Nephron (organoid): ENCODE data around the gene VPS13C.

Experiments
- H3K27ac Mint-ChIP-seq, 3 experiments: 2 replicates each; pipeline ENCODE4 v1.8.0; 2020; ENCODE audit warnings: mixed read lengths in 3 of 3, mild to moderate bottlenecking in 2 of 3, moderate library complexity in 1 of 3
- H3K27me3 Mint-ChIP-seq: 2 replicates; pipeline ENCODE4 v1.8.0; 2021; ENCODE audit warnings: low read depth, mild to moderate bottlenecking, moderate library complexity, mixed read lengths
- H3K36me3 Mint-ChIP-seq: 2 replicates; pipeline ENCODE4 v1.8.0; 2020; ENCODE audit warnings: low read depth, mixed read lengths
- H3K4me1 Mint-ChIP-seq: 2 replicates; pipeline ENCODE4 v1.8.0; 2020; ENCODE audit warnings: mixed read lengths
- H3K4me3 Mint-ChIP-seq, 3 experiments: 2 replicates each; pipeline ENCODE4 v1.8.0; 2020; ENCODE audit warnings: mild to moderate bottlenecking in 3 of 3, mixed read lengths in 3 of 3, moderate library complexity in 2 of 3
- H3K9me3 Mint-ChIP-seq: 2 replicates; pipeline ENCODE4 v1.8.0; 2020; ENCODE audit warnings: mixed read lengths
- TF ChIP-seq, protein P1 (sequence below), 3 experiments: fragments of 200-600 bp; sonication (generic); IDR thresholded peaks; one replicate each; pipeline ENCODE4 v1.5.0; 2021; ENCODE audit warnings: antibody characterized with exemption in 3 of 3; ENCODE audit not compliant: unreplicated experiment in 3 of 3

VPS13C gene

GRCh38 chr15:62105266-62105665 is 45.0 kb upstream of the VPS13C start:
- Mint-ChIP-seq H3K9me3 (no peaks in the 10 kb centered on the region), H3K4me1 (peaks cover 19% of the 10 kb centered on the region), H3K36me3 (no peaks in the 10 kb centered on the region), H3K27ac (no peak overlapping the region), H3K27me3 (peaks cover 3% of the 10 kb centered on the region), H3K4me3 (no peak overlapping the region)
- TF ChIP-seq, protein P1, sequence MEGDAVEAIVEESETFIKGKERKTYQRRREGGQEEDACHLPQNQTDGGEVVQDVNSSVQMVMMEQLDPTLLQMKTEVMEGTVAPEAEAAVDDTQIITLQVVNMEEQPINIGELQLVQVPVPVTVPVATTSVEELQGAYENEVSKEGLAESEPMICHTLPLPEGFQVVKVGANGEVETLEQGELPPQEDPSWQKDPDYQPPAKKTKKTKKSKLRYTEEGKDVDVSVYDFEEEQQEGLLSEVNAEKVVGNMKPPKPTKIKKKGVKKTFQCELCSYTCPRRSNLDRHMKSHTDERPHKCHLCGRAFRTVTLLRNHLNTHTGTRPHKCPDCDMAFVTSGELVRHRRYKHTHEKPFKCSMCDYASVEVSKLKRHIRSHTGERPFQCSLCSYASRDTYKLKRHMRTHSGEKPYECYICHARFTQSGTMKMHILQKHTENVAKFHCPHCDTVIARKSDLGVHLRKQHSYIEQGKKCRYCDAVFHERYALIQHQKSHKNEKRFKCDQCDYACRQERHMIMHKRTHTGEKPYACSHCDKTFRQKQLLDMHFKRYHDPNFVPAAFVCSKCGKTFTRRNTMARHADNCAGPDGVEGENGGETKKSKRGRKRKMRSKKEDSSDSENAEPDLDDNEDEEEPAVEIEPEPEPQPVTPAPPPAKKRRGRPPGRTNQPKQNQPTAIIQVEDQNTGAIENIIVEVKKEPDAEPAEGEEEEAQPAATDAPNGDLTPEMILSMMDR (IDR thresholded peaks at IDR 0.05; ENCODE audit: unreplicated experiment in 3 of 3) = no peak

DNA sequence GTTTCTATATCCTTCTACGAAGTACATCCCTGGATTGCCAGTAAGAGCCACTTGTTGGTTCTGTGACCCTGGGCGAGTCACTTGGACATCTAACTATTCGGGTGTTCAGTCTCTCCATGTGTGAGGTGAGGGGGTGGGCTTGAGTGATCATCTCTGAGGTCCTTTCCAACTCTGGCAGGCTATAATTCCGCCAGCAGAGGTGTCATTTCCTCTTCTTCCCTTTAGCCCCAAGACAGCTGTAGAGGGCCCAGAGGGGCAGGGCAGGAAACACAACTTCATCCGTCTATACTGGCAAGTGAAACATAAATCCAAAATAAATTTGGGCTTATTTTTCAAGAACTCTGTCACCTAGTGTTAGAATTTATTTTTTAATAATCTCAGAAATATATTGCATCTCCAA is 44.6 kb upstream of the VPS13C start:
- Mint-ChIP-seq H3K27ac (no peak overlapping the region), H3K27me3 (peaks cover 3% of the 10 kb centered on the region), H3K4me3 (no peak overlapping the region), H3K9me3 (no peaks in the 10 kb centered on the region), H3K4me1 (peaks cover 15% of the 10 kb centered on the region), H3K36me3 (no peaks in the 10 kb centered on the region)
- TF ChIP-seq, protein P1 (IDR thresholded peaks at IDR 0.05; ENCODE audit: unreplicated experiment in 3 of 3) = no peak

DNA sequence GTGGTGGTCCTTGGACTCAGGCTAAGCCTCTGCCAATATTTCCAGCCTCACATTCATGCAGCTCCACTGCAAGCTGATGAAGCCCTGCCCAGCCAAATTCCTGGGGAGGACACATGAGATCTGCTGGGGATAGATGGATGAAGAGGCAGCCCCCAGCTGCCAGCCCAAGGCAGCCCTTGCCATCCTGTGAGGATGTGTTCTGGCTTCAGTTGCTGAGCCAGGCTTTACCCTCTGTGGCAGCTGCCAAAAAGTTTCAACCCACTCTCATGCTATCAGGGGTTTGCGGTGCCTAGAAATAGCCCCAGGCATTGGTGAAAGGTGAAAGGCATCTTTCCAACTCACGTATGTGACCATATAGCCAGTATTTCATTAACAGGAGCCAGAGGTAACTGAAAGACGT is 44.2 kb upstream of the VPS13C start:
- Mint-ChIP-seq H3K4me1 (peaks cover 14% of the 10 kb centered on the region), H3K4me3 (no peak overlapping the region), H3K27me3 (peaks cover 3% of the 10 kb centered on the region), H3K9me3 (no peaks in the 10 kb centered on the region), H3K36me3 (no peaks in the 10 kb centered on the region), H3K27ac (no peak overlapping the region)
- TF ChIP-seq, protein P1 (IDR thresholded peaks at IDR 0.05; ENCODE audit: unreplicated experiment in 3 of 3) = no peak

- H3K9me3 Mint-ChIP-seq = no peaks in the 10 kb centered on the region
- no peak overlapping the region for H3K27ac Mint-ChIP-seq
- TF ChIP-seq, protein P1 (IDR thresholded peaks at IDR 0.05; ENCODE audit: unreplicated experiment in 3 of 3) = no peak
- peaks cover 14% of the 10 kb centered on the region for H3K4me1 Mint-ChIP-seq
- H3K36me3 Mint-ChIP-seq = no peaks in the 10 kb centered on the region
- no peak overlapping the region for H3K4me3 Mint-ChIP-seq
- H3K27me3 Mint-ChIP-seq = peaks cover 3% of the 10 kb centered on the region
Observed at GRCh38 chr15:62103431-62103830, 43.2 kb upstream of the VPS13C start.

GRCh38 chr15:62099094-62099601 is 38.9 kb upstream of the VPS13C start:
- TF ChIP-seq, protein P1 (IDR thresholded peaks at IDR 0.05; ENCODE audit: unreplicated experiment in 3 of 3) = no peak
- Mint-ChIP-seq H3K4me3 (no peak overlapping the region), H3K27ac (no peak overlapping the region), H3K36me3 (no peaks in the 10 kb centered on the region), H3K4me1 (peaks cover 6% of the 10 kb centered on the region), H3K27me3 (peaks cover 9% of the 10 kb centered on the region), H3K9me3 (no peaks in the 10 kb centered on the region)

- TF ChIP-seq, protein P1 (IDR thresholded peaks at IDR 0.05; ENCODE audit: unreplicated experiment in 3 of 3) = no peak
- peak overlapping the region in 1 of 3 experiments; percentile 28 for H3K27ac Mint-ChIP-seq
- H3K36me3 Mint-ChIP-seq = no peaks in the 10 kb centered on the region
- peaks cover 11% of the 10 kb centered on the region for H3K4me1 Mint-ChIP-seq
- peaks cover 5% of the 10 kb centered on the region for H3K27me3 Mint-ChIP-seq
- no peak overlapping the region for H3K4me3 Mint-ChIP-seq
- no peaks in the 10 kb centered on the region for H3K9me3 Mint-ChIP-seq
Observed at GRCh38 chr15:62094388-62094787, 34.1 kb upstream of the VPS13C start.
